GM19463 (cell line): ENCODE data around the gene EIPR1.

ENCODE experiments used
- ATAC-seq: cut with Tn5 transposase; IDR thresholded peaks from one replicate; pipeline ENCODE4 v1.9.1; 2021; ENCODE audit warnings: mild to moderate bottlenecking, moderate library complexity; ENCODE audit not compliant: unreplicated experiment

The EIPR1 gene

DNA sequence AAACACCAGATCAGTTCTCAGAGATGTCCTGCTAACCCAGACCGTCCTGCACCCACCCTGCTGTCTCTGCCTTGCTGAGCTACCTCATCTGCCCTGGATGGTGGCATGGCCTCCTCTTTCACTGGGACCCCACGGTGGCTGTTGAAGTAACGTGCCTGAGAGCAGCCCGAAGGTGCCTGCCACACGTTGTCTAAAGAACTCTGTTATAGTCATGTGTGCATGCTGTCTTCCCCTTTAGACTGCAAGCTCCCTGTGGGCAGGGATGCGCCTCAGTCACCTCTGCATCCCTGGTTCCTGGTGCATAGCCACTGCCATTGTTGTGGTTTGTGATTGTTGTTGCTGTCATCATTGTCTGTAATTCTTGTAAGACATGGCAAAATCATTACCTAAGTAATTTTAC, 235.9 kb downstream of the EIPR1 start:
- no peak for ATAC-seq

- no peak for ATAC-seq
Observed at GRCh38 chr2:3139906-3140305, 237.7 kb downstream of the EIPR1 start.
